Suppressor macrophage treated with lipopolysaccharide for 1 hour (primary cell): ENCODE results near the gene RTF2.
"Not testable (repeated sequence)": the region's sequence is repeated elsewhere in the genome, so short reads cannot be mapped to it uniquely, and the experiment has no call there.

ENCODE experiments used
- DNase-seq, 3 donors: peaks; one replicate each; pipeline ENCODE4 v3.0.0-alpha.2; 2020 to 2022

RTF2 gene

GRCh38 chr20:56503916-56504315 is 35.5 kb downstream of the RTF2 start:
- no peak for DNase-seq

- peak in 2 of 3 donors; percentile 13 to 17 for DNase-seq
Measured at GRCh38 chr20:56504373-56505005, 36.1 kb downstream of the RTF2 start.

GRCh38 chr20:56506103-56506502 is 37.7 kb downstream of the RTF2 start:
- no peak for DNase-seq

GRCh38 chr20:56511926-56512325 is 43.5 kb downstream of the RTF2 start:
- DNase-seq: no peak

- DNase-seq: no peak
Measured at GRCh38 chr20:56513161-56514150, 45.0 kb downstream of the RTF2 start.

GRCh38 chr20:56516631-56517030 is 48.2 kb downstream of the RTF2 start:
- no peak for DNase-seq

- DNase-seq: no peak
Measured at GRCh38 chr20:56517211-56517610, 48.8 kb downstream of the RTF2 start.

GRCh38 chr20:56517641-56518040 is 49.2 kb downstream of the RTF2 start:
- no peak for DNase-seq

GRCh38 chr20:56518126-56518525 is 49.7 kb downstream of the RTF2 start:
- no peak for DNase-seq

GRCh38 chr20:56518721-56519398 is 50.4 kb downstream of the RTF2 start:
- no peak for DNase-seq

GRCh38 chr20:56519551-56519950 is 51.1 kb downstream of the RTF2 start:
- no peak for DNase-seq

GRCh38 chr20:56520180-56520579 is 51.8 kb downstream of the RTF2 start:
- DNase-seq: no peak

GRCh38 chr20:56520746-56521354 is 52.4 kb downstream of the RTF2 start:
- not testable (repeated sequence) for DNase-seq

GRCh38 chr20:56522311-56522710 is 53.9 kb downstream of the RTF2 start:
- DNase-seq: no peak

GRCh38 chr20:56524444-56524843 is 56.0 kb downstream of the RTF2 start, which contains the start of gene FAM209A:
TSS of gene FAM209A (plus strand) at chr20:56524744. CDS start at chr20:56524809, 65 bp downstream.
- DNase-seq: not testable (repeated sequence)

- no peak for DNase-seq
Measured at GRCh38 chr20:56527521-56527920, 59.1 kb downstream of the RTF2 start.

GRCh38 chr20:56532946-56533345 is 64.5 kb downstream of the RTF2 start, which contains the start of gene FAM209B:
TSS of gene FAM209B (plus strand) at chr20:56533246. CDS start at chr20:56533342, 96 bp downstream.
- not testable (repeated sequence) for DNase-seq

- no peak for DNase-seq
Measured at GRCh38 chr20:56537997-56538396, 69.6 kb downstream of the RTF2 start.

GRCh38 chr20:56540415-56540814 is 72.0 kb downstream of the RTF2 start:
- DNase-seq: no peak

GRCh38 chr20:56542489-56543030 is 74.1 kb downstream of the RTF2 start:
- no peak for DNase-seq

GRCh38 chr20:56551571-56551970 is 83.1 kb downstream of the RTF2 start:
- no peak for DNase-seq

- DNase-seq: peak; percentile 31 to 38 (median 37)
Measured at GRCh38 chr20:56552911-56553629, 84.6 kb downstream of the RTF2 start.
